ENCODE data around the gene PRDM2. TPM values are rescaled to one million over a fixed set of nuclear protein-coding genes. Genes with fewer than 3 reads are reported as not detected.

PRDM2 gene
- total and polyA plus RNA-seq, 2 donors = 19.4 to 25.5 TPM

DNA sequence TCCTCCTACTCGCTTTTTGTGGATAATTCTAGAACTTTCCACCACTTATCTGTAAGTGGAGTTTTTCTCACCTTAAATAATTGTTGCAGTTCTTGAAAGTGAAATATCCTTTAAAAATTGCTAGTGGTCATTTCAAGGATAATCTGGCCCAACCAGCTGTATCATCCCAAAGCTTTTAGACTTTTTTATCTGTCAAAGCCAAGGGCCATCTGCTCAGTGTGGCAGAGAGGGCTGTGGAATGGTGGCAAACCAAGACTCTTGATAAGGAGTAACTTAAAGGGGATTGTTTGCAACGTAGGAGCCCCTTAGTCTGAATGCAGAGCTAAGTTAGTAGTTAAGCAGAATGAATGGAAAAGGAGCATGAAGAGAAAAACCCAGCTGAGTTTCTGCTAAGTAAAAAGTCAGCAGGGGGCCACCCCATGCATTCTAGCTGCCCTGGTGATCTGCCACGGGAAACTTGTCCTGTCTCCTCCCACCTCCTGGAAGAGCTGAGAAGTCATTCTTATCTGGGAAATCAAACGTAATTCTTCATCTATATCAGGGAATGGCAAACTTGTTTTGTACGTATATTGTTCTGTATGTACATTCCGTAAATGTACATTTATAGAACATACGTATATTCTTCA, 169.3 kb downstream of the PRDM2 start:
- Histone ChIP-seq H3K36me3 (ENCODE audit: control insufficient read depth in 2 of 2, insufficient read depth in 2 of 2, low read length in 1 of 2) (no peaks in the 10 kb centered on the region), H3K27me3 (ENCODE audit: control insufficient read depth in 2 of 2, insufficient read depth in 1 of 2, low read length in 1 of 2) (peaks cover 0 to 2% of the 10 kb centered on the region in 2 donors), H3K27ac (ENCODE audit: low read depth in 1 of 2, low read length in 1 of 2) (no peak overlapping the region), H3K9me3 (ENCODE audit: control insufficient read depth in 2 of 2, insufficient read depth in 1 of 2, low read length in 1 of 2) (peaks cover 0 to 1% of the 10 kb centered on the region in 2 donors), H3K4me3 (ENCODE audit: low read length in 2 of 2) (no peak overlapping the region), H3K4me1 (ENCODE audit: control insufficient read depth in 2 of 2, insufficient read depth in 2 of 2, low read length in 2 of 2) (no peaks in the 10 kb centered on the region)
- 69% methylated on average over 7 of the region's 7 CpGs for WGBS
- no peak for DNase-seq (ENCODE audit: low read depth in 6 of 9, low spot score in 9 of 9)

- Histone ChIP-seq H3K27ac (ENCODE audit: low read depth in 1 of 2, low read length in 1 of 2) (no peak overlapping the region), H3K4me3 (ENCODE audit: low read length in 2 of 2) (no peak overlapping the region), H3K9me3 (ENCODE audit: control insufficient read depth in 2 of 2, insufficient read depth in 1 of 2, low read length in 1 of 2) (peaks cover 0 to 1% of the 10 kb centered on the region in 2 donors), H3K27me3 (ENCODE audit: control insufficient read depth in 2 of 2, insufficient read depth in 1 of 2, low read length in 1 of 2) (no peaks in the 10 kb centered on the region), H3K4me1 (ENCODE audit: control insufficient read depth in 2 of 2, insufficient read depth in 2 of 2, low read length in 2 of 2) (no peaks in the 10 kb centered on the region), H3K36me3 (ENCODE audit: control insufficient read depth in 2 of 2, insufficient read depth in 2 of 2, low read length in 1 of 2) (no peaks in the 10 kb centered on the region)
- DNase-seq (ENCODE audit: low read depth in 6 of 9, low spot score in 9 of 9) = no peak
- 92% methylated on average over 2 of the region's 2 CpGs for WGBS
Observed at GRCh38 chr1:13871413-13871812, 171.4 kb downstream of the PRDM2 start.

- 90% methylated on average over 3 of the region's 3 CpGs for WGBS
- Histone ChIP-seq H3K9me3 (ENCODE audit: control insufficient read depth in 2 of 2, insufficient read depth in 1 of 2, low read length in 1 of 2) (peaks cover 0 to 1% of the 10 kb centered on the region in 2 donors), H3K27ac (ENCODE audit: low read depth in 1 of 2, low read length in 1 of 2) (no peak overlapping the region), H3K27me3 (ENCODE audit: control insufficient read depth in 2 of 2, insufficient read depth in 1 of 2, low read length in 1 of 2) (no peaks in the 10 kb centered on the region), H3K4me1 (ENCODE audit: control insufficient read depth in 2 of 2, insufficient read depth in 2 of 2, low read length in 2 of 2) (no peaks in the 10 kb centered on the region), H3K36me3 (ENCODE audit: control insufficient read depth in 2 of 2, insufficient read depth in 2 of 2, low read length in 1 of 2) (no peaks in the 10 kb centered on the region), H3K4me3 (ENCODE audit: low read length in 2 of 2) (no peak overlapping the region)
- no peak for DNase-seq (ENCODE audit: low read depth in 6 of 9, low spot score in 9 of 9)
Observed at GRCh38 chr1:13871886-13872285, 171.9 kb downstream of the PRDM2 start.

- Histone ChIP-seq H3K4me1 (ENCODE audit: control insufficient read depth in 2 of 2, insufficient read depth in 2 of 2, low read length in 2 of 2) (no peaks in the 10 kb centered on the region), H3K9me3 (ENCODE audit: control insufficient read depth in 2 of 2, insufficient read depth in 1 of 2, low read length in 1 of 2) (peaks cover 0 to 1% of the 10 kb centered on the region in 2 donors), H3K36me3 (ENCODE audit: control insufficient read depth in 2 of 2, insufficient read depth in 2 of 2, low read length in 1 of 2) (no peaks in the 10 kb centered on the region), H3K4me3 (ENCODE audit: low read length in 2 of 2) (no peak overlapping the region), H3K27ac (ENCODE audit: low read depth in 1 of 2, low read length in 1 of 2) (no peak overlapping the region), H3K27me3 (ENCODE audit: control insufficient read depth in 2 of 2, insufficient read depth in 1 of 2, low read length in 1 of 2) (no peaks in the 10 kb centered on the region)
- WGBS = 90% methylated on average over 6 of the region's 6 CpGs
- DNase-seq (ENCODE audit: low read depth in 6 of 9, low spot score in 9 of 9) = no peak
Observed at GRCh38 chr1:13873032-13873431, 173.0 kb downstream of the PRDM2 start.

Other genes with a start within 250 kb of the PRDM2 start
- gene LRRC38, start 186.2 kb upstream of the PRDM2 start, total RNA-seq = 0.19 TPM
- gene LRRC38, start 186.2 kb upstream of the PRDM2 start, polyA plus RNA-seq = 4.3 TPM
- gene PDPN, start 116.4 kb upstream of the PRDM2 start, total RNA-seq = 5.4 TPM
- gene PDPN, start 116.4 kb upstream of the PRDM2 start, polyA plus RNA-seq = 11.8 TPM